GM18873 (cell line): ENCODE data around the gene ZMYND8.

Experiments
- ATAC-seq: cut with Tn5 transposase; IDR thresholded peaks from one replicate; pipeline ENCODE4 v1.9.1; 2021; ENCODE audit warnings: mild to moderate bottlenecking, moderate library complexity, moderate number of reproducible peaks; ENCODE audit not compliant: unreplicated experiment, low FRiP score

Gene ZMYND8

DNA sequence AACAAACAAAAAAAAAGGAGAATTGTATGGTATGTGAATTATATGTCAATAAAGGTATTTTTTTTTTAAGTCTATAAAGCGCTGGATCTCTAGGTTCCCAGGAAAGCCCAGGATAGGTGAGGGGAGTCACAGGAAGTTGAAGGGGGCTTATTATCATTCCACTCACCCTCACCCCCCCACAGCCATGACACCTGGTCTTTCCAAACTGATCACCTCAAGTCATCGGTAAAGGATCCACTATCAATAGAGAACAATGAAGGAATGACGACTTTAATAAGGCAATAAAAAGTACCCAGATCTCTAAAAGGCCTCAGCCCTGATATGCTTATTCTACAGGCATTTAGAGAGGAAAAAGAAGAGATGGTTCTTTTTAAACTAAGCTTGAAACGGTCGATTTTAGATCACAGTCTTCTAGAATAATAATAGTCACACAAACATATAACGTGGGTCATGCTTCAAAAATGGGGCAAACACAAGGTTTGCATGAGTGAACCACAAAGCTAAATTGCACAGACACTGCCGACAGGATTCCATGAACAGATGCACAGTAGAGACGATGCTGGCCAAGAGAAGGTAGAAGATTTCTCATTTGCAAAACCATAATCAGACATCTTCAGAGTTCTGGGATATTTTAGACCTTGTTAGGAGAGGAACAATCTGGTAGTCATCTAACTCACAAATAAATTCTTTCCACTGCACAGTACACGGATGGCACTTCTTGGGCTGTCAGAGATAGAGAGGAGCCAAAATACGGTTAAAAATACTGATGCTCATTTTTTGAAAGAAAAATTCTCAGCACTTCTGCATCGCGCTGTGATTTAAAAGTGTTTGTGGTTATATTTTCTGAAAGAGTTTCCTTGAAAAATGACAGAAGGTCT lies 21.0 kb downstream of the ZMYND8 start:
- no peak for ATAC-seq

- ATAC-seq = no peak
These were observed 22.4 kb downstream of the ZMYND8 start for GRCh38 chr20:47334022-47334551.

GRCh38 chr20:47332381-47333206 lies 23.9 kb downstream of the ZMYND8 start:
- no peak for ATAC-seq

DNA sequence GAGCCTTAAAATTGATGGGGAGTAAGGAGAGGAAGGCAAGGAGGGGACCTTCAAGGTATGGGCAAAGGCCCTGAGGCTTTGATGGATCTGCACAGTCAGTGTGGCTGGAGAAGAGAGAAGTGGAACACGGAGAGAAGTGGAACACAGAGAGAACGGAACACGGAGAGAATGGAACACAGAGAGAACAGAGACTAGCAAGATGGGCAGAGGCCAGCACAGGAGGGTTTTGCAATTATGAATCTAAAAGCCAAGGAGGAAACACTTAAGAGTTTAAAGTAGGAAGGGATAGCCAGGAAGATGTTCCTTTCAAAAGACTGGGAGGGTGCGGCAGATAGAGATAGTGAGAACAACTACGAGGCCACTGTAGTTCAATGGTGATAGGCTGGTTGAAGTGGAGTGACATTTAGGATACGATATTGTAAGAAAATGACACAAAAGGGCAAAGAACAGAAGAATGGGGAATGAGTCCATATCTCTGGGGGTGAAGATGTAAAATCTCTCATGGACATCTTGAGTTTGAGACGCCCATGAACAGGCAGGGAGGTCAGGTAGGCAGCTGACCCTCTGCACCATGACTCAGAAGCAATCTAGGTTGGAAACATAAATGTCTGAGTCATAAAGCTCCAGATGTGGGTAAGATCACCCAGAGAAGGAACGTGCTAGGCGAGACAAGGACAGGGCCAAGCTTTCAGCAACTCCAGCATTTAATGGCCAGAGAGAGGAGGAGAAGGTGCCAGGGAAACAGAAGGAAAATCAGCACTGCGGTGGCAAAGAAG lies 25.4 kb downstream of the ZMYND8 start:
- ATAC-seq = no peak

DNA sequence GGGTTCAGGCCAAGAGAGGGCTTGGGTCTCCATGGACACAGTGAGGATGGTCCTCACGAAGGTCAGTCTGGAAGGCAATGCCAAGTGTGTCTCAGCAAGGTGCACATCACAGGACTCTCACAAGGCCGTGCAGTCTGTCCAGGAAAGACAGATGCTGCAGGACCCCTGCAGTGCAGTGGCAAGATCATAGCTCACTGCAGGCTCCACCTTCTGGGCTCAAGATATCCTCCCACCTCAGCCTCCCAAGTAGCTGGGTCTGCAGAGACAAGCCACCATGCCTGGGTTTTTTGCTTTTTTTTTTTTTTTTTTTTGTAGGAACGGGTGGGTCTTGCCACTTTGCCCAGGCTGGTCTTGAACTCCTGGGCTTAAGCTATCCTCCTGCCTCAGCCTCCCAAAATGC lies 26.4 kb downstream of the ZMYND8 start:
- ATAC-seq = no peak

GRCh38 chr20:47328129-47328528 lies 28.4 kb downstream of the ZMYND8 start:
- ATAC-seq = no peak

GRCh38 chr20:47327711-47328110 lies 28.8 kb downstream of the ZMYND8 start:
- no peak for ATAC-seq

- no peak for ATAC-seq
These were observed 29.7 kb downstream of the ZMYND8 start for GRCh38 chr20:47326658-47327268.

- ATAC-seq = no peak
These were observed 31.3 kb downstream of the ZMYND8 start for GRCh38 chr20:47325242-47325641.

GRCh38 chr20:47320990-47321805 lies 35.3 kb downstream of the ZMYND8 start:
- ATAC-seq = no peak

- ATAC-seq = no peak
These were observed 36.8 kb downstream of the ZMYND8 start for GRCh38 chr20:47319517-47320252.

DNA sequence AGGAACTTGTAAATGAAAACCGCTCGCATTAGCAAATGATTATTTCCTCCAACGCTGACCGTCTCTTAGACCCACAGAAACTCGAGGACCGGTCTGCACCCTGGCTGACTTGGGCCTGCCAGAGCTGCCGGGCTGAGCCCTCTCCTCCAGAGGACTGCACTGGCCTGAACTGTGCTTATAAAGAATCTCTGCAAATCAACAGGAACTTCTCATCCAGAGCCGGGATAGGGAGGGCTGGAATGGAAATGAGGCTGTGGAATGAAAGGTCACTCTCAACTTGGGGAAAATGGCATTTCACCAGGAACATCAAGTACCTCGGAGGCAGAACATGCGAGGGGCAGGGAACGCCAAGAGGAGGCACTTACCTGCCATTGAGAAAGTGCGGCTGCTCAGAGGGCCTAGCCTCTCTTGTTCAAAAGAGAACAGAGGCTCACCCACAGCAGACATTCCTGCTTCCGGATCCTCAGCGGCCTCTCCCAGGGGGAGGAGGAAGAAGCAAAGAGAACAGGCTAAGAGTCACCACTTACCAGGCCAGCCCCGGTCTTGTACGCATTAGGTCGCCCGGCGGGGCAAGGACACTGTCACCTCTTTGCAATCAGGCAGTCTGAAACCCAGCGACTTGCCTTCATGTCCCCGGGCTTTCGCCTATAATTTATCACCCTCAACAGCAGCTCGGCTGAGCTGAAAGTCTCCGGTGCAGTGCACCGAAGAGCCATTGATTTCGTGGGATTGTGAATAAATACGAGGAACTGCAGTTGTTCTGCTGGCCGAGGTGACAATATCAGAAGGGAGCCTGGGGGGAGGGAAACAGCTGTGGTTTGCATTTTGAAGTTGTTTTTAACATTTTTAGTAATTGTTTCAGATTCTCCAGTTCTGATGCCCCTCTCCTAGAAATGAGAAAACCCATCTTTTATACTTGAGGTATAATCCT lies 37.6 kb downstream of the ZMYND8 start:
- ATAC-seq = no peak

- no peak for ATAC-seq
These were observed 38.4 kb downstream of the ZMYND8 start for GRCh38 chr20:47318027-47318585.

GRCh38 chr20:47317127-47317895 lies 39.2 kb downstream of the ZMYND8 start:
- no peak for ATAC-seq

GRCh38 chr20:47316776-47317126 lies 39.7 kb downstream of the ZMYND8 start:
- ATAC-seq = no peak

GRCh38 chr20:47315339-47316056 lies 41.0 kb downstream of the ZMYND8 start:
- ATAC-seq = no peak
